Psoas muscle (tissue), 8 donors: ENCODE data around the gene BCAS3. TPM values are rescaled to one million over a fixed set of nuclear protein-coding genes. Genes with fewer than 3 reads are reported as not detected.

ENCODE experiments used
- ATAC-seq, 4 donors: fragments of 200-7000 bp; cut with Tn5 transposase; one replicate each; pipeline ENCODE4 v1.9.1; 2020; ENCODE audit warnings: moderate library complexity in 3 of 4, mild to moderate bottlenecking in 2 of 4
- DNase-seq, 2 donors: peaks; one replicate each; pipeline ENCODE4 v3.0.0-alpha.2; 2020
- H3K27ac ChIP-seq: fragments of 200-600 bp; one replicate; pipeline ENCODE4 v1.8.0; 2022
- H3K27me3 ChIP-seq, 3 donors: fragments of 200-600 bp in 1 of 3; one replicate each; pipeline versions ENCODE4 v1.6.1 to v1.8.0; 2013 to 2022; ENCODE audit warnings: low read length in 2 of 3, mild to moderate bottlenecking in 2 of 3, moderate library complexity in 1 of 3; ENCODE audit not compliant: insufficient read depth in 3 of 3
- H3K36me3 ChIP-seq, 2 donors: fragments of 200-600 bp in 1 of 2; one replicate each; pipeline versions ENCODE4 v1.6.1 to v1.8.0; 2013 to 2022; ENCODE audit warnings: low read depth in 1 of 2, mild to moderate bottlenecking in 1 of 2, moderate library complexity in 1 of 2; ENCODE audit not compliant: insufficient read depth in 1 of 2
- H3K4me1 ChIP-seq: fragments of 200-600 bp; one replicate; pipeline ENCODE4 v1.8.0; 2022
- H3K4me3 ChIP-seq: fragments of 200-600 bp; one replicate; pipeline ENCODE4 v1.8.0; 2022; ENCODE audit warnings: mild to moderate bottlenecking
- H3K9me3 ChIP-seq: fragments of 200-600 bp; one replicate; pipeline ENCODE4 v1.8.0; 2022
- CTCF ChIP-seq: fragments of 200-600 bp; IDR thresholded peaks from one replicate; pipeline ENCODE4 v1.8.0; 2022; ENCODE audit warnings: antibody characterized with exemption
- WGBS, 3 donors: extraction: QIAGEN DNeasy Blood & Tissue Kit; methylation state at CpG; one replicate each; pipeline versions ENCODE4 v1.1.6 to v1.1.7; 2013; 5-methylcytosine and 5-hydroxymethylcytosine counted together
- intact Hi-C, 2 donors: fragments of 100-400 bp; cut with DNase I; formaldehyde crosslinking; loops; one replicate each; pipeline versions ENCODE4 v1.11.0 to v1.14.2; 2022
- polyA plus RNA-seq, 3 donors: library from polyadenylated mRNA; stranded (reverse); fragments of 200-250 nt; gene quantifications; one replicate each; pipeline ENCODE4 v1.2.3, GENCODE V29; 2013
- total RNA-seq, 4 donors: library from RNA; stranded (reverse); fragmentation: NEBNext Ultra II Directional in 2 of 4; extraction: Animal tissue kit (Norgen Biotek cat#: 25700) in 2 of 4; gene quantifications; one replicate each; pipeline versions ENCODE4 v1.2.1 to v1.2.4, GENCODE V29; 2021 to 2023
- donor health status: healthy with polysubstance abuse.
- donor health status: DM: no; HTN: no; CAD: no; lungs with moderate emphysema.
- donor health status: Bipolar disorder and iron deficiency.
- donor health status: healthy.
- donor health status: DM: yes; HTN: yes; CAD: no.
- donor health status: DM: no; HTN: no; CAD: no.
- donor health status: DM: no; HTN: no; CAD: no.
- donor health status: DM: yes; HTN: yes; CAD: no.

The BCAS3 gene
- total and polyA plus RNA-seq, 7 donors: 2.4 to 28.8 (median 15.0) TPM

DNA sequence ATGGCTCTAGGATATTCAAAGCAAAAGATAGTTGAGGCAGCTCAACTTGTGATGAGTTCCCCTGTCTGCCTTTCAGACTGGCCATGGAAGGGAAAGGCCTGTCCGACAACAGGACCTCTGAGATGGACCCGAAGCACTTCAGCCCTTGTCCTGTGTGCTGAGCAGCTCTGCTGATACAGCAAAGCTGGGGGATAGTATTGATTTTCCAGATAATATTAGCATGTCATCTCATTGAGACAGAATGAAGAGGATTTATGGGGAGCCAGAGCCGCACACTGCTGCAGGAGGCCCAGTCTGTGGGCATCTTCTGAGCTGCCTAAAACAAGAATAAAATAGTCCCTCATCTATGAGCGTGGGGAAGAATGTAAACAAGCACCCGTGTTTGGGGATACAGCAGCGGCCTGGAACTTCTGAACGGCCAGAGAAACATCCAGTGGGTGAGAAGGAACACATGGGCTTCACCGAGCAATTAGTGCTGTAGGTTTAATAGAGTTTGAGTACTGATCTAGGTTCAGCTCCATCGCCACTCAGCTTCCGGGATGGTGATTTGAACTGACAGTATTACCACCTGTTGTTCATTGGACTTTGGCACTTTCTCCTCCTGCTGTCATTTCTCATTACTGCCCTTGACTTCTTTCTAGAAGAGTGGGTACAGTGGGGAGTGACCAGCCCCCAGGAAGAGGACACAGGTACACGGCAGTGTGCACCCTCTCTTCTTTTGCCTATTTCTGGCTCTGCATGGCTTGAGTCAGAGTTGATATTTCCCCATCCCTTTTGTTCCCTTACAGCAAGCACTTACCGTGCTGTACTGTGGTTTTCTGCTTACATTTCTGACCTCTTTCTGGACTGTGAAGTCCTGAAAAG lies 625.5 kb downstream of the BCAS3 start:
- DNase-seq (no peak), ATAC-seq (no peak)
- intact Hi-C loops: no loop called here
- H3K36me3 ChIP-seq: no peaks in the 10 kb centered on the region
- no peaks in the 10 kb centered on the region for H3K4me1 ChIP-seq
- H3K4me3 ChIP-seq: no peak overlapping the region
- no peaks in the 10 kb centered on the region for H3K9me3 ChIP-seq
- no peaks in the 10 kb centered on the region for H3K27me3 ChIP-seq
- WGBS, 3 donors: 79 to 85% (median 83%) methylated on average over 12 of the region's 12 CpGs
- TF ChIP-seq CTCF: no peak
- H3K27ac ChIP-seq: no peak overlapping the region

DNA sequence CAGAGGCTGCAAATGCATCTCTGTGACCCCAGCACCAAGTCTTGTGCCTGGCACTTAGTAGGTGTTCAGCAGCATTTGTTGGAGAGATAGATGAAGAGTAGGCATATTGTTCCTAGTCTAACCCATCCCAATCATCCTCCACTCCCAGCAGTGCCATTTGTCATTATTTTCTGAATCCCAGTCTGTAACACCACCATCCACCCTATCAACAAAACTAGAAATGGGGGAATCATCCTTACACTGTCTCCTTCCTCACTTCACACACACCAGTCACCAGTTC lies 626.1 kb downstream of the BCAS3 start:
- Histone ChIP-seq H3K4me1 (no peaks in the 10 kb centered on the region), H3K27me3 (no peaks in the 10 kb centered on the region), H3K9me3 (no peaks in the 10 kb centered on the region), H3K36me3 (no peaks in the 10 kb centered on the region), H3K27ac (no peak overlapping the region), H3K4me3 (no peak overlapping the region)
- TF ChIP-seq CTCF: no peak
- intact Hi-C loops: no loop called here
- DNase-seq: no peak
- no peak for ATAC-seq

DNA sequence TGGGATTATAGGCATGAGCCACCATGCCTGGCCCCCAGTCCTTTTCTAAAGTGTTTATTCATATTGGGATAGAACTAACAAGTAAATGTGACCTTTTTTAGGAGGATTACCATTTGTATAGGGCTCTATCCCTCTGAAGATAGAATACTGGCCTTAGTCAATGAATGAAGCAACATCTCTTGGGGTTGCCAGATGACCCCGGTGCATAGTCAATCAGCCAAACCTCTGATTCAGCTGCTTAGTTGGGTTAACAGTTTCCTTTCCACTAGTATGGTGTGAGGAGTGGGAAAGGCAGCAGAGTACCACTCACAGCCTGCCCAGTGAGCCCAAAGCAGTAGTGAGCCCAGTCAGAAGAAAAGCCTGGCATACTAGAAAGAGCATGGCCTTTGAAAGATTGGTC lies 627.4 kb downstream of the BCAS3 start:
- Histone ChIP-seq H3K27me3 (no peaks in the 10 kb centered on the region), H3K36me3 (no peaks in the 10 kb centered on the region), H3K4me3 (no peak overlapping the region), H3K4me1 (no peaks in the 10 kb centered on the region), H3K27ac (no peak overlapping the region), H3K9me3 (no peaks in the 10 kb centered on the region)
- 22 to 43% (median 23%) methylated on average over 1 of the region's 1 CpG for WGBS, 3 donors
- intact Hi-C loops: no loop called here
- no peak for TF ChIP-seq CTCF
- ATAC-seq: no peak
- DNase-seq: no peak

- no peaks in the 10 kb centered on the region for H3K36me3 ChIP-seq
- no peak overlapping the region for H3K4me3 ChIP-seq
- no peak for ATAC-seq
- TF ChIP-seq CTCF: no peak
- DNase-seq: no peak
- no peaks in the 10 kb centered on the region for H3K27me3 ChIP-seq
- WGBS, 3 donors: 95 to 98% (median 96%) methylated on average over 2 of the region's 2 CpGs
- H3K9me3 ChIP-seq: no peaks in the 10 kb centered on the region
- no peak overlapping the region for H3K27ac ChIP-seq
- intact Hi-C loops: no loop called here
- H3K4me1 ChIP-seq: no peaks in the 10 kb centered on the region
Observed at GRCh38 chr17:61306003-61306402, 628.4 kb downstream of the BCAS3 start.
